NCI-H748 (cell line): ENCODE measurements around the gene IKBKE.
A peak's percentile ranks its signal among the peaks of the same experiment; 100 is the strongest.

Source experiments
- DNase-seq: peaks from one replicate; lab custom pipeline; 2025; ENCODE audit not compliant: unreplicated experiment; lab: John Stamatoyannopoulos, UW

The IKBKE gene

GRCh38 chr1:206453111-206453510 lies 17.2 kb upstream of the IKBKE start:
- no peak for DNase-seq

DNA sequence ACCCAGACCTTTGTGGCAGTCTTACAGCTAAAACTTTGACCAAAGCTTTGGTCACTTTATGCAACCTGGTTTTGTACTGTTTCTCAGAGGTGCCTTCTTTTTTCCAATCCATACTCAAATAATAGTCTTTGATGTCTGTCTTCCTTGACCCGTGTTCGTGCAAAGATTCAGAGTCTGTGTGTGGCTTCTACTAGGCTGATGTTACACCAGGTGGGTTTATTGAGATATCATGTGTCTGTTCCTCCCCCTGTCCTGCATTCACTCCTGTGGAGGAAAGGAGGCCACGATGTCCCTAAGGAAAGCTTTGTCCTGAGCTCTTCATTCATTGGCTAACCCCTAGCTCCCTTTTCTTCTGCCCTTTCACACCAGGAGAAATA lies 15.0 kb upstream of the IKBKE start:
- no peak for DNase-seq

GRCh38 chr1:206455666-206456344 lies 14.5 kb upstream of the IKBKE start:
- DNase-seq: peak; percentile 83

GRCh38 chr1:206456577-206457370 lies 13.5 kb upstream of the IKBKE start:
- DNase-seq: no peak

GRCh38 chr1:206457408-206458120 lies 12.7 kb upstream of the IKBKE start:
- DNase-seq: no peak

DNA sequence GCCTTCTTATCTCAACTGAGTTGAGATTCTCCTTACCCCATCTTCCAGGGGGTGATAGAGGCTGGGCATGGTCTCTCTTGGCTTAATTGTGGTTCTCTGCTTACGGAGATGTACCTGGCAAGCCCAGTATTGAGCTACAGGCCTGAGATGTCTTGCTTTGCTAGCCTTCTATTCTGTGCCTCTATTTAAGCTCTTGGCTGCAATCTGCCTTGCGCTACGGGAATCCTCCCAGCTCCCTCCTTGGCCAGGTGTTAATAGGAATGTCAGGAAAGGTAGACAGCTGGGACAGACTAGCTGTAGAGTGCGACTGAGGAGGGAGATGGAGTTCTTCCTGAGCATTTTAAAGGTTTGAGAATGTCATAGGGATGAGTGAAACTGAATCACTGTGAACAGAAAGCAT lies 10.6 kb upstream of the IKBKE start:
- no peak for DNase-seq

- DNase-seq: no peak
Measured at GRCh38 chr1:206460836-206461426, 9.3 kb upstream of the IKBKE start.

GRCh38 chr1:206461602-206462455 lies 8.4 kb upstream of the IKBKE start:
- peak; percentile 40 for DNase-seq

DNA sequence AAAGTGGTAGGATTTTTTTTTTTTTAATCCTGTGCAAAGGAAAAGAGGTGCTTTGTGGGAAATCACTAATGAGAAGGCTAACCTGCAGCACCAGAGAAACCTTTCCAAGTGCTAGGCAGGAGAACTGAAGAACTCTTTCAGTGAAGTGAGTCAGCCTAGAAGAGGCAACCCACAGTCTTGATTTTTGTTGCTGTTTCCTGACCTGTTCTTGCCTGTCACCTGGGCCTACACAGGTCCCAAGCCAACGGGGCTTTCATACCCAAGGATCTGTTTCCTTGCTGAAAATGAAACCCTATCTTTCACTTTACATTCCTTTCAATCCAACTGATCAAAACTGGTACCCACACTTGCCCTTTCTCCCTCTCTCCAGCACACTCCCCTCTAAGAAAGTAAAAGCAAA lies 7.1 kb upstream of the IKBKE start:
- DNase-seq: no peak

- DNase-seq: no peak
Measured at GRCh38 chr1:206463911-206464310, 6.4 kb upstream of the IKBKE start.

GRCh38 chr1:206464456-206464964 lies 5.8 kb upstream of the IKBKE start:
- no peak for DNase-seq

- DNase-seq: no peak
Measured at GRCh38 chr1:206465951-206466350, 4.3 kb upstream of the IKBKE start.

DNA sequence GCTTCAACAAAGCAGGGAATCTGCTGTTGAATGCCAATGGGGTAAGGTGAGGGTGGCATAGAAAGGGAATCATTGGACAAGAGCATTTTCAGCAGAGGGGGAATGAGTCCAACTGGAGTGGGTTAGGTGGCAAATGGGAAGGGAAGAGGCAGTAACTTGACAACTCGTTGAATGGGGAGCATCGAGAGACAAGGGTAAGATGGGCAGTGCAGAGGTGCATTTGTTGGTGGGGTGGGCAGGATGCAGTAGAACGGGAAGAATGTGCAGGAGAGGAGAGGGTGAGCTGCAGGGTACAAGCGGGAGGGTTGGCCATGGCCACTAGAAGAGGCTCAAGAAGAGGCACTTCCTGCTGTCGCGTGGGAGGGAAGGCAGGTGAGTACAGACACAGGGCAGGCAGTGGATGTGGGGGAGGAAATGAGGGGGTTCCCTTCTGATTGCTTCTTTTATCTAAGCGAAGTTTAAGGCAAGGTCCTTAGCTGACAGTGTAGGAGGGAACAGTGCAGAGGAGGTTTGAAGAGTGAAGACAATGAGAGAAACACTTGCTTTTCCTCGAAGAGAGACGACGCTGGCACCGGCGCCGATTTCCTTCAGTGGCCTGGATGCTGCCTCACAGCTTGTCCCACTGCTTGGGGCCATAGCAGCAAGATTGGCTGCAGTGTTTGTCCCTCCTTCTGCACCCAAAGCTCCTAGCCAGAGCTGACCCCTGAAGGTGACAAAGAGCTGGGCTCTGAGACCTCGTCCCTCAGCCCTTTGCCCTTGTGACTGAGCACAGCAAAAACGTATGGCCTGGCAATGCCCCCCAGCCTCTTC lies 3.2 kb upstream of the IKBKE start:
- no peak for DNase-seq

DNA sequence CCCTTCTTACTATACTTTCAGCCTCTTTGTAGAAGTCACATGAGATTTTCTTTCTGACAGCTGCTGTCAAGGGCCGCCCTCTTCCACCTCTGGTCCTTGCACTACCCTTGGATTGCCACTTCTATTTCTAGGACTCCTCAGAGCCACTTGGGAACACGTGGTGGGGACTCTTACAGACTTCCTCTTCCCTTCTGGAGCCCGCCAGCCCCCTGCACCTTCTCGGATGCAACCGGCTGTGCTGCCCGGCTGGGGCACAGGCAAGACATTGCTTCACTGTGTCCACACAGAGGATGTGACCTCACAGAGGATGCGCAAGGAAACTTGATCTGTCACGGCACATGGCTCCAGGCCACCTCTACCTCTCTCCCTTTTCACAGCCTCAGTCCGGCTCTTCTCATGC lies 2.4 kb upstream of the IKBKE start:
- DNase-seq: peak; percentile 2

- DNase-seq: no peak
Measured at GRCh38 chr1:206468571-206468970, 1.7 kb upstream of the IKBKE start.

DNA sequence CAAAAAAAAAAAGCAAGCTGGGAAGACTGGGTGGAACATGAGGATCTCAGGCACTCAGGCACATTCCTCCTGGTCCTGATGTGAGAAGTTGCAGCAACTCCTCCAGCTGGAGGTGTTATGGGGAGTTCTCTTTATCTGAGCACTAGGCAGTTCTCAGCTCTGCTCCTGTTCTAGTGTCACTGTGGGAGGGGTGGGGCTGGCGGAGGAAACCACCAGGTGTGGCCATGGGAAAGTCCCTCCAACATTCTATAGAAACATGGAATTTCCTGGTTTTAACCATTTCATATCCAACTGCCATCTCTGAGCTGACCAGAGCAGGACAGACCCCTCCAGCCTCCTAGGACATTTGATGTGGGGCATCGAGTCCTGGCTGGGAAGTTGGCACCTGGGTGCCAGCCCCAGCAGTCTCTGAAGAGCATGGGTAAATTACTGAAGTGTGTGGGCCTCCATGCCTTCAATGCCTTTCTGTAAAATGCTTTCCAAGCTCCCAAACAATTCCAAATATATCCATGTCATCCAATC lies 804 bp upstream of the IKBKE start:
- no peak for DNase-seq

DNA sequence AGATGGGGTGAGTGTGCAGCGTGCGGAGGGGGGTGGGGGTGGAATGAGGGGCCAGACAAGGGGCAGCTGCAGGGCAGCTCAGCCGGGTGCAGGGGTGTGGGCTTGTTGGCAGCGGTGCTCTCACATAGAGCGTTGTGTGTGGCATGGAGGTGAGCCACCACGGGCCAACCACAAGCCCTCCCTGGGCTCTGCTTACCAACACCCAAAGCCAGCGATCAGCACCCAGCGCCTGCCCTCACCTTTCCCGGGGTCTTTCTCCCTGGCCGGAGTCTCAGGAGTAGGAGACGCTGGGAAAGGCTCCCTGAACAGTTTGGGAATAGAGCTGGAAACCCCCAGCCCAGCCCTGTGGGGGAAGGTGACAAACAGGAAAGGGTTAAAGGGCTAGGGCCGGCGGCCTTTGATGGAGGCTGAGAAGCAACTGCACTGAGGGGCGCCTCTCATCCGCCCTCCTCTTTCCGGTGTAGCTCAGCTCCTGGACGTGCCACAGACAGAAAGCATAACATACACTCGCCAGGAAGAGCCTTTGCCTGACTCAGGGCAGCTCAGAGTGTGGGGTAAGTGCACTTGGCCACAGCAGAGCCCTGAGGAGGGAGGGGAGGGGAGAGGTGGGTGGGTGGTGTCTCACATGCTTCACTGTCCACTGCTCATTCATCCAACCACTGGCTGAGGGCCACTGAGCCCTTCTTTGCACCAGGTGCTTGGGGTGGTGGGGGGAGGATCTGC lies 577 bp downstream of the IKBKE start:
- no peak for DNase-seq

DNA sequence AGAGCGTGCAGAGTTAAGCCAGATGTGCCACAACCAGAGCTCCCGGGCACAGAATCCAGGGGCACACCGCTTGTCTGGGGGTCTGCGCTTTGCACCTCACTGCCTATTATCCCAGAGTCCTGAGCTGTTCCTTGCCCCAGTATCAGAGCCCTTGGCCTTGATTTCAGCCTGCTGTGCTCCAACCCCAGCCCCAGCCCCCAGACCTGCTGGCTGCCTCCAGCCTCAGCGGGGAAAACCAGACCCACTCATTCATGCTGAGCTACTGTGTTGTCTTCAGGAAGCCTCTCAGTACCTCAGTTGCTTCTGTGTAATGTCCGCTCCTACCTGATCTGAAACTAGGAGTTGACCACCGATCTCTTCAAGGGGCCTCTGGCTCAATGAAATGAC lies 1.1 kb downstream of the IKBKE start:
- no peak for DNase-seq

DNA sequence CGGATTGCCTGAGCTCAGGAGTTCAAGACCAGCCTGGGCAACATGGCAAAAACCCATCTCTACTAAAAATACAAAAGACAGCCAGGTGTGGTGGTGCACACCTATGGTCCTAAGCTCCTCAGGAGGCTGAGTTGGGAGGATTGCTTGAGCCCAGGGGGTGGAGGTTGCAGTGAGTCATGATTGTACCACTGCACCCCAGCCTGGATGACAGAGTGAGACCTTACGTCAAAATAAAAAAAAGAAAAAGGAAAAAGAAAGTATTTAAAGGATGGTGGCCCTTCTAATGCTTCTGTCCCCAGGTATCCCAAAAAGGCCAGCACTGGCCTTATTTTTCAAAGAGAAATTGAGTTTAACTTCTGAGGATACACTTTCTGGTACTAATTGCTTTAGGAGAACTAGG lies 1.7 kb downstream of the IKBKE start:
- DNase-seq: no peak
